ENCODE measurements around the gene TMEM169. TPM values are rescaled to one million over a fixed set of nuclear protein-coding genes. Genes with fewer than 3 reads are reported as not detected.

TMEM169 gene
- total RNA-seq, 1 donor = 0.36 TPM

- no peak for DNase-seq (ENCODE audit: low read depth)
- TF ChIP-seq, protein P1, sequence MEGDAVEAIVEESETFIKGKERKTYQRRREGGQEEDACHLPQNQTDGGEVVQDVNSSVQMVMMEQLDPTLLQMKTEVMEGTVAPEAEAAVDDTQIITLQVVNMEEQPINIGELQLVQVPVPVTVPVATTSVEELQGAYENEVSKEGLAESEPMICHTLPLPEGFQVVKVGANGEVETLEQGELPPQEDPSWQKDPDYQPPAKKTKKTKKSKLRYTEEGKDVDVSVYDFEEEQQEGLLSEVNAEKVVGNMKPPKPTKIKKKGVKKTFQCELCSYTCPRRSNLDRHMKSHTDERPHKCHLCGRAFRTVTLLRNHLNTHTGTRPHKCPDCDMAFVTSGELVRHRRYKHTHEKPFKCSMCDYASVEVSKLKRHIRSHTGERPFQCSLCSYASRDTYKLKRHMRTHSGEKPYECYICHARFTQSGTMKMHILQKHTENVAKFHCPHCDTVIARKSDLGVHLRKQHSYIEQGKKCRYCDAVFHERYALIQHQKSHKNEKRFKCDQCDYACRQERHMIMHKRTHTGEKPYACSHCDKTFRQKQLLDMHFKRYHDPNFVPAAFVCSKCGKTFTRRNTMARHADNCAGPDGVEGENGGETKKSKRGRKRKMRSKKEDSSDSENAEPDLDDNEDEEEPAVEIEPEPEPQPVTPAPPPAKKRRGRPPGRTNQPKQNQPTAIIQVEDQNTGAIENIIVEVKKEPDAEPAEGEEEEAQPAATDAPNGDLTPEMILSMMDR (IDR thresholded peaks at IDR 0.05; ENCODE audit: insufficient read depth, low read length) = no peak
- H3K4me3 ChIP-seq (ENCODE audit: low read depth, low read length) = no peak overlapping the region
Measured at GRCh38 chr2:216112926-216113325, 31.2 kb downstream of the TMEM169 start.

DNA sequence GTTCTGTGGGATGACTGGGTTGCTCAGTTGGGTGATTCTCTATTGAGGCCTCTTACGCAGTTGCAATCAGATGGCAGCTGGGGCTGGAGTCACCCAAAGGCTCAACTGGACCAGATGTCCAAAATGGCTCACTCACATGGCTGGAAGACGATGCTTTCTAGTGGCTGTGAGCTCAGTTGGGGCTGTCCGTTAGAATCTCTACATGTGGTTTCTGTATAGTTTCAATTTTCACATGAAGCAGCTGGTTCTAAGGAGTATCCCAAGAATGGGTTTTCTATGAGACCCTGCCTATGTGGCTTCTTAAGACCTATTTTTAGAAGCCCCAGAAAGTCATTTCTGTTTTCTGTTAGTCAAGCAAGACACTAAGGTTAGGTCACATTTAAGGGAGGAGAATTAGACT is 31.9 kb downstream of the TMEM169 start:
- H3K4me3 ChIP-seq (ENCODE audit: low read depth, low read length) = no peak overlapping the region
- DNase-seq (ENCODE audit: low read depth) = no peak
- TF ChIP-seq, protein P1 (IDR thresholded peaks at IDR 0.05; ENCODE audit: insufficient read depth, low read length) = no peak

GRCh38 chr2:216114382-216114713 is 32.6 kb downstream of the TMEM169 start:
- TF ChIP-seq, protein P1 (IDR thresholded peaks at IDR 0.05; ENCODE audit: insufficient read depth, low read length) = no peak
- no peak for DNase-seq (ENCODE audit: low read depth)
- H3K4me3 ChIP-seq (ENCODE audit: low read depth, low read length) = no peak overlapping the region

DNA sequence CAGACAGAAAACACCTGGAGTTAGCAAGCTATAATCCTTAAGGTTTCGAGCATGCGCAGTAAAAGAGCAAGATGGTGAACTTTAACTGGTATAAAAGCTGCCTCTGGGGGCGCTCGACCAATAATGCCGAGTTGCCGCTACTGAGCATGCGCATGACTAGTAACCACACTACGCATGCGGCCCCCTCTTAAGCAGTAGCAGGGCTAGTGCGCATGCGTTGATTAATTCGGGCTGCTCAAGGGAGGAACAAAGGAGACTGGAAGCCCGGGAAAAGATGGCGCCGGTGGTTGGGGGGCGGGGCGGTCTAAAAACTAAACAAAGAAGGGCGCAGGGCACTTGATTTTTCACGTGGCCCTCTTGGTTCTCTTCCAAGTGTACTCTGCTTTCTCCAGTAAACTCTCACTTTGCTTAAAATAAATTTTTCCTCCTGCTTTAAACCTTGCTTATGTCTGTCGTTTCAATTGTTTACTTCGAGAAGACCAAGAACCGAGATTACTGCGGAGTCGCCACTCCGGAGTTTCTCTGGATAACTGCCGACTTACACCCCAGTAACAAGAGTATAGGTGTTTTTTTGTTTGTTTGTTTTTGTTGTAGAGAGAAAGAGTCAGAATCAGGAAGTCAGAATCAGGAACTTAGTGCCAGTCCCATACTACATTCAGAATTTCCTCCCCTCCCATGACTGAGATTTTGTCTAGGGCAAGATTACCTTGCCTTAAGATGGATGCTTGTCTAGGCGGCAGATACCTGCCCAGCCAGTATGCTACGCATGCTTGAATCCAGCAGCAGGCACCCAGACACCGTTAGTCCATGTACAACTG is 33.2 kb downstream of the TMEM169 start:
- TF ChIP-seq, protein P1 (IDR thresholded peaks at IDR 0.05; ENCODE audit: insufficient read depth, low read length) = peak; percentile 79
- peak; percentile 100 for DNase-seq (ENCODE audit: low read depth)
- peak overlapping the region; percentile 67 for H3K4me3 ChIP-seq (ENCODE audit: low read depth, low read length)

GRCh38 chr2:216116418-216116817 is 34.7 kb downstream of the TMEM169 start:
- TF ChIP-seq, protein P1 (IDR thresholded peaks at IDR 0.05; ENCODE audit: insufficient read depth, low read length) = no peak
- no peak for DNase-seq (ENCODE audit: low read depth)
- H3K4me3 ChIP-seq (ENCODE audit: low read depth, low read length) = no peak overlapping the region

DNA sequence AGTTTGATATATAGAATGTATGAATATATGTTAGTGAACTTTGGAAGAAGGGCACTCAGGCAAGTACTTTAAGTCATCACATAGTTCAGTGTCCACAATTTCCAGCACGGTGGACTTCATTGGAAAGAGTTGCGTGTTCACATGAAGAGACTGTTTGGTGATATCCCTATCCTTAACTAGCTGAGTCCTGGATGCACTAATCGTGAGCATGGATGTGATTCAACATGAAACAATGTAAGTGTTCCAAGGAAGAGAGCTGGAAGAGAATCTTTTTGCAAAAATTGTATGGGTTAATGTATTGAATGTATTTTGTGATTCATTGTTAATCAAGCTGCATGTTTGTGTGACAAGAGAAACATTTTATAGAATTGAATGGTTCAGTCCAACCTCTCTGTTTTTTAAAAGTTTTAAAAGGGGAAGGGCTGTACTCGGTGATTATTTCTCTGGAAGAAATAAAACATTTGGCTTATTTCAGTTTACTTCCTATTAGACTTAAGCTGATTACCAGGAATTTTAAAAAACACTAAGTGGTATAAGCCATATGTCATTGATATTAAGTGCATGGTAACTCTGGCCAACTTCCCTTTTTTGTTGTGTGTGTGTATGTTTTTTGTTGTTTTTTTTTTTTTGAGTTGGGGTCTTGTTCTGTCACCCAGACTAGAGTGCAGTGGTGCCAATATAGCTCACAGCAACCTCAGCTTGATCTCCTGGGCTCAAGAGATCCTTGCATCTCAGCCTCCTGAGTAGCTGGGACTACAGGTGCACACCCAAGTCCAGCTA is 36.0 kb downstream of the TMEM169 start:
- DNase-seq (ENCODE audit: low read depth) = no peak

More for the DNA sequence above, 36.0 kb downstream of the TMEM169 start:
- TF ChIP-seq, protein P1 (IDR thresholded peaks at IDR 0.05; ENCODE audit: insufficient read depth, low read length) = no peak
- no peak overlapping the region for H3K4me3 ChIP-seq (ENCODE audit: low read depth, low read length)

Measured in fibroblast of the aortic adventitia (primary cell).